NCI-H1105 treated with DMSO at 0.1 percent for 48 hours (cell line): ENCODE measurements around the gene RHOV.
A peak's percentile ranks its signal among the peaks of the same experiment; 100 is the strongest.

Experiments used
- DNase-seq: peaks from one replicate; lab custom pipeline; 2025; lab: John Stamatoyannopoulos, UW

RHOV gene

GRCh38 chr15:40904552-40905201 lies 30.6 kb upstream of the RHOV start:
- DNase-seq: no peak

GRCh38 chr15:40902605-40903561 lies 28.8 kb upstream of the RHOV start:
- DNase-seq: no peak

- DNase-seq: no peak
These were observed 27.0 kb upstream of the RHOV start for GRCh38 chr15:40901053-40901443.

- no peak for DNase-seq
These were observed 26.4 kb upstream of the RHOV start for GRCh38 chr15:40900256-40901052.

- no peak for DNase-seq
These were observed 25.6 kb upstream of the RHOV start for GRCh38 chr15:40899536-40900207.

GRCh38 chr15:40894681-40895448 lies 20.8 kb upstream of the RHOV start:
- no peak for DNase-seq

- peak; percentile 85 for DNase-seq
These were observed 20.0 kb upstream of the RHOV start, which contains the start of gene VPS18 for GRCh38 chr15:40893733-40894680. Gene VPS18, plus strand, starts transcription at chr15:40894450. Its CDS starts 319 bp downstream, at chr15:40894769.

GRCh38 chr15:40893019-40893670 lies 19.1 kb upstream of the RHOV start:
- DNase-seq: no peak

GRCh38 chr15:40892447-40893012 lies 18.5 kb upstream of the RHOV start:
- DNase-seq: no peak

- peak; percentile 43 for DNase-seq
These were observed 17.9 kb upstream of the RHOV start for GRCh38 chr15:40891810-40892446.

- no peak for DNase-seq
These were observed 17.1 kb upstream of the RHOV start for GRCh38 chr15:40891138-40891537.

GRCh38 chr15:40889112-40889511 lies 15.1 kb upstream of the RHOV start:
- no peak for DNase-seq

- DNase-seq: no peak
These were observed 12.6 kb upstream of the RHOV start for GRCh38 chr15:40886586-40886985.

GRCh38 chr15:40881351-40881750 lies 7.3 kb upstream of the RHOV start:
- no peak for DNase-seq

- no peak for DNase-seq
These were observed 5.6 kb upstream of the RHOV start for GRCh38 chr15:40879609-40880008.

- no peak for DNase-seq
These were observed 4.8 kb upstream of the RHOV start for GRCh38 chr15:40878785-40879184.

- DNase-seq: no peak
These were observed 3.7 kb upstream of the RHOV start for GRCh38 chr15:40877694-40878093.

GRCh38 chr15:40875991-40876730 lies 2.1 kb upstream of the RHOV start:
- DNase-seq: no peak
